HepG2 (cell line): ENCODE measurements around the gene NHERF2. TPM values are rescaled to one million over a fixed set of nuclear protein-coding genes. Genes with fewer than 3 reads are reported as not detected.

ENCODE experiments used
- KDM4B ChIP-seq: sonication (generic); formaldehyde crosslinking; IDR thresholded peaks from 2 replicates; pipeline ENCODE4 v1.4.0; 2020; ENCODE audit warnings: missing genetic modification reagents
- MYC ChIP-seq: sonication (generic); formaldehyde crosslinking; IDR thresholded peaks from 2 replicates; pipeline ENCODE4 v1.9.0; 2021; ENCODE audit warnings: missing genetic modification reagents, borderline replicate concordance
- PCBP1 ChIP-seq: fragments of 200-400 bp; formaldehyde crosslinking; IDR thresholded peaks from 2 replicates; pipeline ENCODE4 v1.6.1; 2017; ENCODE audit warnings: mild to moderate bottlenecking, low read depth, low read length, borderline replicate concordance
- POLR2AphosphoS5 ChIP-seq: IDR thresholded peaks from 2 replicates; pipeline ENCODE4 v1.6.1; 2012; ENCODE audit warnings: low read depth, low read length
- RORA ChIP-seq: sonication (generic); formaldehyde crosslinking; IDR thresholded peaks from 2 replicates; pipeline ENCODE4 v1.5.0; 2020; ENCODE audit warnings: mild to moderate bottlenecking, missing genetic modification reagents, moderate library complexity
- SMARCE1 ChIP-seq: fragments of 450-650 bp; IDR thresholded peaks from 2 replicates; pipeline ENCODE4 v1.6.1; 2017; ENCODE audit warnings: borderline replicate concordance
- SRY ChIP-seq: sonication (generic); formaldehyde crosslinking; IDR thresholded peaks from 2 replicates; pipeline ENCODE4 v1.8.0; 2022; ENCODE audit warnings: mild to moderate bottlenecking, missing genetic modification reagents
- U2AF2 ChIP-seq: fragments of 200-400 bp; formaldehyde crosslinking; IDR thresholded peaks from 2 replicates; pipeline ENCODE4 v1.6.1; 2017; ENCODE audit warnings: low read depth, mild to moderate bottlenecking, low read length
- YEATS2 ChIP-seq: sonication (generic); formaldehyde crosslinking; IDR thresholded peaks from 2 replicates; pipeline ENCODE4 v1.4.0; 2020; ENCODE audit warnings: missing genetic modification reagents, borderline replicate concordance
- ZNF143 ChIP-seq: sonication (generic); formaldehyde crosslinking; IDR thresholded peaks from 2 replicates; pipeline ENCODE4 v1.4.0; 2020; ENCODE audit warnings: missing genetic modification reagents
- ZNF160 ChIP-seq: sonication (generic); formaldehyde crosslinking; IDR thresholded peaks from 2 replicates; pipeline ENCODE4 v1.8.0; 2022; ENCODE audit warnings: mild to moderate bottlenecking, inconsistent platforms, missing genetic modification reagents
- ZNF414 ChIP-seq: sonication (generic); formaldehyde crosslinking; IDR thresholded peaks from 2 replicates; pipeline ENCODE4 v1.5.0; 2020; ENCODE audit warnings: missing genetic modification reagents
- ZNF484 ChIP-seq: sonication (generic); formaldehyde crosslinking; IDR thresholded peaks from 2 replicates; pipeline ENCODE4 v1.5.1; 2020; ENCODE audit warnings: mild to moderate bottlenecking, low read depth, missing genetic modification reagents, borderline replicate concordance
- ZNF619 ChIP-seq: sonication (generic); formaldehyde crosslinking; IDR thresholded peaks from 2 replicates; pipeline ENCODE4 v1.4.0; 2020; ENCODE audit warnings: mild to moderate bottlenecking, missing genetic modification reagents
- ZNF713 ChIP-seq: sonication (generic); formaldehyde crosslinking; IDR thresholded peaks from 2 replicates; pipeline ENCODE4 v1.4.0; 2020; ENCODE audit warnings: mild to moderate bottlenecking, missing genetic modification reagents
- polyA plus RNA-seq, 8 experiments: library from polyadenylated mRNA; depleted of rRNA in 3 of 8; stranded (reverse) in 7 of 8; unstranded in 1 of 8; fragments of >200 nt; fragmentation: Illumina TruSeq in 4 of 8; extraction: Trizol in 4 of 8; gene quantifications; 2 replicates each; pipeline versions ENCODE4 v1.2.1 to v1.2.3, GENCODE V29; 2011 to 2016; ENCODE audit warnings: low read depth in 4 of 8, missing spikeins in 1 of 8, mixed read lengths in 1 of 8; ENCODE audit not compliant: insufficient read depth in 1 of 8
- total RNA-seq, 5 experiments: library from RNA; depleted of rRNA; stranded (reverse); fragments of >200 nt; fragmentation: Illumina TruSeq; extraction: Trizol; gene quantifications; 2 replicates each; pipeline ENCODE4 v1.2.3, GENCODE V29; 2016; ENCODE audit warnings: low read depth in 1 of 5
- TF ChIP-seq, protein P1 (sequence below): sonication (generic); formaldehyde crosslinking; IDR thresholded peaks from 2 replicates; pipeline ENCODE4 v1.9.0; 2021; ENCODE audit warnings: mild to moderate bottlenecking, missing genetic modification reagents
- TF ChIP-seq, protein P2 (sequence below): sonication (generic); formaldehyde crosslinking; IDR thresholded peaks from 2 replicates; pipeline ENCODE4 v1.4.0; 2020; ENCODE audit warnings: mild to moderate bottlenecking, missing genetic modification reagents

The NHERF2 gene
- total and polyA plus RNA-seq, 2 of the 13 experiments (the other 11 are each of a cell fraction or from before 2014, with no cell fraction given) = 23.7 to 39.3 TPM

DNA sequence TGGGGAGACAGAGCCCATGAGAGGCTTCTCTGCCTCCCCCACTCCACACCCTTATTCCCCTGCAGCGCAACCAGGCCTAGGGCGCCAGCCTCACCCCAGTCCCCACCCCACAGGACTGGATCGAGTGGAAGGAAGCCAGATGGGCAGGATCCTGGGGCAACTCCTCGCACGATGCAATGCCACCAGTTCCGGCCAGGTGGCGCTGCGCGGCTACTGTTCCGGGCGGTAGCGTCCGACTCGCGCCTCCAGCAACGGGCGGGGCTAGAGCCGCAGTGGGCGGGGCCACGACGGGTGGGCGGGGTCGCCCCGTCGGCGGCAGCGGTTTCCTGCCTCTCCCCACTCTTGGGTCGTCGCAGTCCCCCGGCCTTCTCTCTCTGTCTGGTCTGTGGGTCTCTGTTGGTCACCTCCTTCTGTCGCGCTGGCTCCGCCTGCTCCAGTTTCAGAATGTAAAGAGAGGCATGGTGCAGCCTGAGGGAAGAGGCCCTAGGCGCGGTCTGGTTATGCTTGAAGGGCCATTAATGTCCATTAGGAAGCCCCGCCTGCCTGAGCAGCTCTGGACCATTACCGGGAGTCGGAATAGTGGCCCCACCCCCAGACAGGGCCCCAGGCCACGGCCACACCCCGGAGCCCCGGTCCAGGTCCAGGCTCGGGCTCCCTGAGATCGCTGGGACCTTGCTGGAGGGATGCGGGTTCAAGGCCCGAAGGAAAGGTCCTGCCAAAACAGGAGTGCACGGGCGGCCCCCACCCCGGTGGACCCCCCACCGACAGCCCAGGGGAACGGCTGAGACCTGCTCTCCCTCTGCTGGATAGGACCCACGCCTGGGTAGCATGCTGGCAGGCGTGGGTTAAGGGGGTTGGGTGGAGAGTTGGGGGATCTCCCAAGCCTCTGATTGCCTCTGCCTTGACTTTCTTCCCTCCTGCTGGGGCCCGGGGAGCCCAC lies 3.3 kb upstream of the NHERF2 start (continued):
- TF ChIP-seq, protein P1, sequence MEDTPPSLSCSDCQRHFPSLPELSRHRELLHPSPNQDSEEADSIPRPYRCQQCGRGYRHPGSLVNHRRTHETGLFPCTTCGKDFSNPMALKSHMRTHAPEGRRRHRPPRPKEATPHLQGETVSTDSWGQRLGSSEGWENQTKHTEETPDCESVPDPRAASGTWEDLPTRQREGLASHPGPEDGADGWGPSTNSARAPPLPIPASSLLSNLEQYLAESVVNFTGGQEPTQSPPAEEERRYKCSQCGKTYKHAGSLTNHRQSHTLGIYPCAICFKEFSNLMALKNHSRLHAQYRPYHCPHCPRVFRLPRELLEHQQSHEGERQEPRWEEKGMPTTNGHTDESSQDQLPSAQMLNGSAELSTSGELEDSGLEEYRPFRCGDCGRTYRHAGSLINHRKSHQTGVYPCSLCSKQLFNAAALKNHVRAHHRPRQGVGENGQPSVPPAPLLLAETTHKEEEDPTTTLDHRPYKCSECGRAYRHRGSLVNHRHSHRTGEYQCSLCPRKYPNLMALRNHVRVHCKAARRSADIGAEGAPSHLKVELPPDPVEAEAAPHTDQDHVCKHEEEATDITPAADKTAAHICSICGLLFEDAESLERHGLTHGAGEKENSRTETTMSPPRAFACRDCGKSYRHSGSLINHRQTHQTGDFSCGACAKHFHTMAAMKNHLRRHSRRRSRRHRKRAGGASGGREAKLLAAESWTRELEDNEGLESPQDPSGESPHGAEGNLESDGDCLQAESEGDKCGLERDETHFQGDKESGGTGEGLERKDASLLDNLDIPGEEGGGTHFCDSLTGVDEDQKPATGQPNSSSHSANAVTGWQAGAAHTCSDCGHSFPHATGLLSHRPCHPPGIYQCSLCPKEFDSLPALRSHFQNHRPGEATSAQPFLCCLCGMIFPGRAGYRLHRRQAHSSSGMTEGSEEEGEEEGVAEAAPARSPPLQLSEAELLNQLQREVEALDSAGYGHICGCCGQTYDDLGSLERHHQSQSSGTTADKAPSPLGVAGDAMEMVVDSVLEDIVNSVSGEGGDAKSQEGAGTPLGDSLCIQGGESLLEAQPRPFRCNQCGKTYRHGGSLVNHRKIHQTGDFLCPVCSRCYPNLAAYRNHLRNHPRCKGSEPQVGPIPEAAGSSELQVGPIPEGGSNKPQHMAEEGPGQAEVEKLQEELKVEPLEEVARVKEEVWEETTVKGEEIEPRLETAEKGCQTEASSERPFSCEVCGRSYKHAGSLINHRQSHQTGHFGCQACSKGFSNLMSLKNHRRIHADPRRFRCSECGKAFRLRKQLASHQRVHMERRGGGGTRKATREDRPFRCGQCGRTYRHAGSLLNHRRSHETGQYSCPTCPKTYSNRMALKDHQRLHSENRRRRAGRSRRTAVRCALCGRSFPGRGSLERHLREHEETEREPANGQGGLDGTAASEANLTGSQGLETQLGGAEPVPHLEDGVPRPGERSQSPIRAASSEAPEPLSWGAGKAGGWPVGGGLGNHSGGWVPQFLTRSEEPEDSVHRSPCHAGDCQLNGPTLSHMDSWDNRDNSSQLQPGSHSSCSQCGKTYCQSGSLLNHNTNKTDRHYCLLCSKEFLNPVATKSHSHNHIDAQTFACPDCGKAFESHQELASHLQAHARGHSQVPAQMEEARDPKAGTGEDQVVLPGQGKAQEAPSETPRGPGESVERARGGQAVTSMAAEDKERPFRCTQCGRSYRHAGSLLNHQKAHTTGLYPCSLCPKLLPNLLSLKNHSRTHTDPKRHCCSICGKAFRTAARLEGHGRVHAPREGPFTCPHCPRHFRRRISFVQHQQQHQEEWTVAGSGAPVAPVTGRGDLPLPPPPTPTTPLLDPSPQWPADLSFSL (CRISPR knock-in tag) = no peak
- TF ChIP-seq ZNF484 (CRISPR knock-in tag) = no peak
- TF ChIP-seq YEATS2 (CRISPR knock-in tag) = peak; percentile 64
- TF ChIP-seq ZNF713 (CRISPR knock-in tag) = no peak
- 0 out of 2 replicates have a peak, but pooled peaks have one; percentile 75 for TF ChIP-seq KDM4B
- no peak for TF ChIP-seq ZNF619 (CRISPR knock-in tag)
- TF ChIP-seq MYC (CRISPR knock-in tag) = 0 out of 2 replicates have a peak, but pooled peaks have one; percentile 21
- no peak for TF ChIP-seq ZNF414
- no peak; the same call in 1 of the 2 replicates for TF ChIP-seq ZNF160 (CRISPR knock-in tag)
- TF ChIP-seq ZNF143 (CRISPR knock-in tag) = no peak; the same call in 1 of the 2 replicates
- no peak for TF ChIP-seq SMARCE1
- TF ChIP-seq PCBP1 = 0 out of 2 replicates have a peak, but pooled peaks have one; percentile 16
- peak; percentile 68 for TF ChIP-seq POLR2AphosphoS5
- no peak for TF ChIP-seq SRY
- TF ChIP-seq, protein P2, sequence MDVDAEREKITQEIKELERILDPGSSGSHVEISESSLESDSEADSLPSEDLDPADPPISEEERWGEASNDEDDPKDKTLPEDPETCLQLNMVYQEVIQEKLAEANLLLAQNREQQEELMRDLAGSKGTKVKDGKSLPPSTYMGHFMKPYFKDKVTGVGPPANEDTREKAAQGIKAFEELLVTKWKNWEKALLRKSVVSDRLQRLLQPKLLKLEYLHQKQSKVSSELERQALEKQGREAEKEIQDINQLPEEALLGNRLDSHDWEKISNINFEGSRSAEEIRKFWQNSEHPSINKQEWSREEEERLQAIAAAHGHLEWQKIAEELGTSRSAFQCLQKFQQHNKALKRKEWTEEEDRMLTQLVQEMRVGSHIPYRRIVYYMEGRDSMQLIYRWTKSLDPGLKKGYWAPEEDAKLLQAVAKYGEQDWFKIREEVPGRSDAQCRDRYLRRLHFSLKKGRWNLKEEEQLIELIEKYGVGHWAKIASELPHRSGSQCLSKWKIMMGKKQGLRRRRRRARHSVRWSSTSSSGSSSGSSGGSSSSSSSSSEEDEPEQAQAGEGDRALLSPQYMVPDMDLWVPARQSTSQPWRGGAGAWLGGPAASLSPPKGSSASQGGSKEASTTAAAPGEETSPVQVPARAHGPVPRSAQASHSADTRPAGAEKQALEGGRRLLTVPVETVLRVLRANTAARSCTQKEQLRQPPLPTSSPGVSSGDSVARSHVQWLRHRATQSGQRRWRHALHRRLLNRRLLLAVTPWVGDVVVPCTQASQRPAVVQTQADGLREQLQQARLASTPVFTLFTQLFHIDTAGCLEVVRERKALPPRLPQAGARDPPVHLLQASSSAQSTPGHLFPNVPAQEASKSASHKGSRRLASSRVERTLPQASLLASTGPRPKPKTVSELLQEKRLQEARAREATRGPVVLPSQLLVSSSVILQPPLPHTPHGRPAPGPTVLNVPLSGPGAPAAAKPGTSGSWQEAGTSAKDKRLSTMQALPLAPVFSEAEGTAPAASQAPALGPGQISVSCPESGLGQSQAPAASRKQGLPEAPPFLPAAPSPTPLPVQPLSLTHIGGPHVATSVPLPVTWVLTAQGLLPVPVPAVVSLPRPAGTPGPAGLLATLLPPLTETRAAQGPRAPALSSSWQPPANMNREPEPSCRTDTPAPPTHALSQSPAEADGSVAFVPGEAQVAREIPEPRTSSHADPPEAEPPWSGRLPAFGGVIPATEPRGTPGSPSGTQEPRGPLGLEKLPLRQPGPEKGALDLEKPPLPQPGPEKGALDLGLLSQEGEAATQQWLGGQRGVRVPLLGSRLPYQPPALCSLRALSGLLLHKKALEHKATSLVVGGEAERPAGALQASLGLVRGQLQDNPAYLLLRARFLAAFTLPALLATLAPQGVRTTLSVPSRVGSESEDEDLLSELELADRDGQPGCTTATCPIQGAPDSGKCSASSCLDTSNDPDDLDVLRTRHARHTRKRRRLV (CRISPR knock-in tag) = no peak
- TF ChIP-seq RORA (CRISPR knock-in tag) = no peak
- no peak for TF ChIP-seq U2AF2
